ENCODE data around the gene LEMD3. TPM values are rescaled to one million over a fixed set of nuclear protein-coding genes. Genes with fewer than 3 reads are reported as not detected.

LEMD3 gene
- total RNA-seq, 2 donors from 2014 or later: 55.6 to 102 TPM

DNA sequence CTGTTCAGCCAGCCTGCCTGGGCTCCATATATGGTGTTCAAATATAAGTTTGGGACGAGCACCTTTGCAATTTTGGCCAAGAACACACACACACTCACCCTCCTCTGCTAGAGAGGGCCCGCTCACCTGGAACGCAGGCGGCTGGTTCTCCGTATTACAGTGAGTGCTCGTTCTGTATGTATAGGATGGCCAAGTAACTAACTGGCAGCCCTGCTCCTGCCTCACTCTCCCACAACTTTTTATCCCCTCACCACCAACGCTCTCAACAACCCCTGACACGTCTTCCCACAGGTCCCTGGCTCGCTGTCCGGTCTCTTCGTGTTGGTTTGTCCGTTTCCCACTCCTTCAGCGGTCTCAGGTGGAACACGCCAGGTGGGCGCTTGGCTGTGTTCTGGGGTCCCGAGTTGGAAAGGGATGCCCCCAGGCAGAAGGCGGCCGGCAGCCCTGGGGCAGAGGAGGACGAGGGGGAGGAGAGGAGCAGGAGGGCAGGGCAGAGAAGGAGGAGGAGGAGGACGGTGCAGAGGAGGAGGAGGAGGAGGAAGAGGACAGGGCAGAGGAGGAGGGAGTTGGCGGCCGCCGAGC lies 108.7 kb downstream of the LEMD3 start:
- WGBS: 9% methylated on average over 23 of the region's 23 CpGs
- intact Hi-C loops (cut with DNase I): no loop called here

GRCh38 chr12:65278576-65279368 lies 109.4 kb downstream of the LEMD3 start, which contains the start of gene MSRB3:
Gene MSRB3 (plus strand): TSS chr12:65278683. CDS start chr12:65308580, 29,897 bp downstream.
- no peaks in the 10 kb centered on the region for H3K9me3 ChIP-seq
- no peaks in the 10 kb centered on the region for H3K4me1 ChIP-seq (replicated peaks)
- under 1% methylated on average over 65 of the region's 85 CpGs for WGBS
- intact Hi-C loops (cut with DNase I): no loop called here
- TF ChIP-seq, protein P1, sequence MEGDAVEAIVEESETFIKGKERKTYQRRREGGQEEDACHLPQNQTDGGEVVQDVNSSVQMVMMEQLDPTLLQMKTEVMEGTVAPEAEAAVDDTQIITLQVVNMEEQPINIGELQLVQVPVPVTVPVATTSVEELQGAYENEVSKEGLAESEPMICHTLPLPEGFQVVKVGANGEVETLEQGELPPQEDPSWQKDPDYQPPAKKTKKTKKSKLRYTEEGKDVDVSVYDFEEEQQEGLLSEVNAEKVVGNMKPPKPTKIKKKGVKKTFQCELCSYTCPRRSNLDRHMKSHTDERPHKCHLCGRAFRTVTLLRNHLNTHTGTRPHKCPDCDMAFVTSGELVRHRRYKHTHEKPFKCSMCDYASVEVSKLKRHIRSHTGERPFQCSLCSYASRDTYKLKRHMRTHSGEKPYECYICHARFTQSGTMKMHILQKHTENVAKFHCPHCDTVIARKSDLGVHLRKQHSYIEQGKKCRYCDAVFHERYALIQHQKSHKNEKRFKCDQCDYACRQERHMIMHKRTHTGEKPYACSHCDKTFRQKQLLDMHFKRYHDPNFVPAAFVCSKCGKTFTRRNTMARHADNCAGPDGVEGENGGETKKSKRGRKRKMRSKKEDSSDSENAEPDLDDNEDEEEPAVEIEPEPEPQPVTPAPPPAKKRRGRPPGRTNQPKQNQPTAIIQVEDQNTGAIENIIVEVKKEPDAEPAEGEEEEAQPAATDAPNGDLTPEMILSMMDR (IDR thresholded peaks at IDR 0.05): no peak
- TF ChIP-seq POLR2AphosphoS5 (IDR thresholded peaks at IDR 0.05) (peak; percentile 74), POLR2A (IDR thresholded peaks at IDR 0.05) (peak; percentile 18)
- peak; percentile 60 for DNase-seq (ENCODE audit: low spot score)
- no peaks in the 10 kb centered on the region for H3K27me3 ChIP-seq (replicated peaks; ENCODE audit: insufficient read depth)
- peak within 1 kb of the TSS; percentile 58 to 61 for H3K4me3 ChIP-seq
- H3K27ac ChIP-seq: peak within 1 kb of the TSS; percentile 76 to 84
- no peaks in the 10 kb centered on the region for H3K36me3 ChIP-seq

More for the DNA sequence above, 108.7 kb downstream of the LEMD3 start:
- Histone ChIP-seq H3K9me3 (no peaks in the 10 kb centered on the region), H3K36me3 (no peaks in the 10 kb centered on the region), H3K27ac (peak overlapping the region; percentile 59 to 84), H3K27me3 (replicated peaks; ENCODE audit: insufficient read depth) (no peaks in the 10 kb centered on the region), H3K4me1 (replicated peaks) (no peaks in the 10 kb centered on the region), H3K4me3 (peak overlapping the region; percentile 58 to 61)
- TF ChIP-seq POLR2AphosphoS5 (IDR thresholded peaks at IDR 0.05): no peak
- TF ChIP-seq POLR2A (IDR thresholded peaks at IDR 0.05): no peak
- TF ChIP-seq, protein P1 (IDR thresholded peaks at IDR 0.05): no peak
- no peak for DNase-seq (ENCODE audit: low spot score)

- Histone ChIP-seq H3K4me3 (peak overlapping the region; percentile 58 to 61), H3K4me1 (replicated peaks) (no peaks in the 10 kb centered on the region), H3K36me3 (no peaks in the 10 kb centered on the region), H3K27ac (peak overlapping the region; percentile 76 to 84), H3K9me3 (no peaks in the 10 kb centered on the region), H3K27me3 (replicated peaks; ENCODE audit: insufficient read depth) (no peaks in the 10 kb centered on the region)
- intact Hi-C loops (cut with DNase I): no loop called here
- 10% methylated on average over 23 of the region's 23 CpGs for WGBS
- TF ChIP-seq POLR2AphosphoS5 (IDR thresholded peaks at IDR 0.05): no peak
- TF ChIP-seq, protein P1 (IDR thresholded peaks at IDR 0.05): no peak
- no peak for TF ChIP-seq POLR2A (IDR thresholded peaks at IDR 0.05)
- no peak for DNase-seq (ENCODE audit: low spot score)
These were observed 110.2 kb downstream of the LEMD3 start for GRCh38 chr12:65279369-65280112.

DNA sequence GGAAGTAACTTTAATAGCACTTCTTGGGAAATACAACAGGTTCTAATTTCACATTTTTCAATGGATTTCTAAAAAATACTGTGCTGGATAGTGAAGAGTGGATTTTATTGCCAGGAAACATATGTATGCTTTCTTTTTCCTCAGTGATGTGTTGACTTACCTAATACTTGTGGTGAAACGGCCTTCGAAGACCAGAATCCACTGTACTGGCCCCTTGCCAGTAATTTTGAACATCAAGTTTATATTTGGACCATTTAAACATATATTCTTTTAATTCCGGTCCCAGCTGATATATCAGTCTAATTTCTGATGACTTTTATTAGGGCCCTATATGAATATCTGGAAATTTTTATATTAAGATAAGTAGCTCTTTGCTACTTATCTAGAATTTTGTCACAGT lies 110.9 kb downstream of the LEMD3 start:
- Histone ChIP-seq H3K4me1 (replicated peaks) (no peaks in the 10 kb centered on the region), H3K27me3 (replicated peaks; ENCODE audit: insufficient read depth) (no peaks in the 10 kb centered on the region), H3K36me3 (no peaks in the 10 kb centered on the region), H3K4me3 (no peak overlapping the region), H3K9me3 (no peaks in the 10 kb centered on the region), H3K27ac (no peak overlapping the region)
- TF ChIP-seq POLR2A (IDR thresholded peaks at IDR 0.05) (no peak), POLR2AphosphoS5 (IDR thresholded peaks at IDR 0.05) (no peak)
- TF ChIP-seq, protein P1 (IDR thresholded peaks at IDR 0.05): no peak
- WGBS: 44% methylated on average over 3 of the region's 3 CpGs
- intact Hi-C loops (cut with DNase I): no loop called here
- DNase-seq (ENCODE audit: low spot score): no peak

All from prostate gland (tissue), 2 donors.